Naive B cell (primary cell): ENCODE data around the gene SEZ6. TPM values are rescaled to one million over a fixed set of nuclear protein-coding genes. Genes with fewer than 3 reads are reported as not detected.
A peak's percentile ranks its signal among the peaks of the same experiment; 100 is the strongest.

Source experiments
- ATAC-seq, 2 donors: fragments of 150-1000 bp; cut with Tn5 transposase; 2 replicates each; pipeline ENCODE4 v1.10.0; 2021; ENCODE audit warnings: low read depth in 2 of 2, mild to moderate bottlenecking in 2 of 2, moderate library complexity in 2 of 2
- DNase-seq: peaks from one replicate; pipeline ENCODE4 v3.0.0; 2022
- H3K27ac Mint-ChIP-seq, 6 donors: one replicate each; pipeline ENCODE4 v1.8.0; 2020 to 2022; ENCODE audit warnings: mild to moderate bottlenecking in 6 of 6, mixed read lengths in 6 of 6, moderate library complexity in 5 of 6, inconsistent platforms in 2 of 6
- H3K27me3 Mint-ChIP-seq, 3 donors: one replicate each; pipeline ENCODE4 v1.8.0; 2021 to 2022; ENCODE audit warnings: mixed read lengths in 3 of 3, mild to moderate bottlenecking in 1 of 3
- H3K36me3 Mint-ChIP-seq, 2 donors: one replicate each; pipeline ENCODE4 v1.8.0; 2020 to 2022; ENCODE audit warnings: mixed read lengths in 2 of 2, inconsistent platforms in 1 of 2, mild to moderate bottlenecking in 1 of 2
- H3K4me1 Mint-ChIP-seq, 3 donors: one replicate each; pipeline ENCODE4 v1.8.0; 2020 to 2022; ENCODE audit warnings: mixed read lengths in 3 of 3, inconsistent platforms in 1 of 3, mild to moderate bottlenecking in 1 of 3, moderate library complexity in 1 of 3
- H3K4me3 Mint-ChIP-seq, 8 donors: one replicate each; pipeline ENCODE4 v1.8.0; 2020 to 2022; ENCODE audit warnings: mild to moderate bottlenecking in 8 of 8, mixed read lengths in 8 of 8, moderate library complexity in 8 of 8, inconsistent platforms in 2 of 8
- H3K9me3 Mint-ChIP-seq, 7 donors: one replicate each; pipeline ENCODE4 v1.8.0; 2020 to 2022; ENCODE audit warnings: mixed read lengths in 7 of 7, mild to moderate bottlenecking in 5 of 7, inconsistent platforms in 2 of 7, moderate library complexity in 1 of 7
- polyA plus RNA-seq, 6 donors: library from polyadenylated mRNA; unstranded; fragments of 300-500 nt; fragmentation: Illumina TruSeq; gene quantifications; one replicate each; pipeline ENCODE4 v1.2.3, GENCODE V29; 2021; ENCODE audit warnings: low read depth in 6 of 6

The SEZ6 gene
- polyA plus RNA-seq, 6 donors from 2014 or later = 0.41 to 3.6 (median 1.7) TPM

DNA sequence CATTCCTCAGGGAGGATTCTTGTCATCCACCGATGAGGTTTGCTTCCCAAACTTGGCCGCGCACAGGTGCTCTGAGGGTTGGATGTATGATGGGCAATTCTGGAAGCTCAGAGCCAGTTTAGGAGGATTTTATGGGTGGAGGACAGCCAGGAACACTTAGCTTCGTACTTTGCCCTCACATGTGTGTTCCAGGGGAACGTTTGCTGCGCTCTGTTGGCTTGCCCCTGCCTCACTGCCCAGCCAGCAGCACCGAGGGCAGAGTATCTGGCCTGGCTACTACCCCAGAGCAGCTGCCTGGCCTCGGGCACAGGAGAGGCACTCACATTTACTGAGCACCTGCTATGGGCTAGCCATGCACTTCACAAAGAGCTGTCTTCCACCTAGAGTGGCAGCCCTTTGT lies 14.1 kb downstream of the SEZ6 start:
- DNase-seq = no peak
- H3K9me3 Mint-ChIP-seq = no peaks in the 10 kb centered on the region
- ATAC-seq = no peak
- H3K36me3 Mint-ChIP-seq = no peaks in the 10 kb centered on the region
- H3K4me1 Mint-ChIP-seq = no peaks in the 10 kb centered on the region
- peaks cover 9 to 60% (median 26%) of the 10 kb centered on the region in 3 donors for H3K27me3 Mint-ChIP-seq
- H3K4me3 Mint-ChIP-seq = peak overlapping the region in 1 of 8 donors; percentile 7
- no peak overlapping the region for H3K27ac Mint-ChIP-seq

DNA sequence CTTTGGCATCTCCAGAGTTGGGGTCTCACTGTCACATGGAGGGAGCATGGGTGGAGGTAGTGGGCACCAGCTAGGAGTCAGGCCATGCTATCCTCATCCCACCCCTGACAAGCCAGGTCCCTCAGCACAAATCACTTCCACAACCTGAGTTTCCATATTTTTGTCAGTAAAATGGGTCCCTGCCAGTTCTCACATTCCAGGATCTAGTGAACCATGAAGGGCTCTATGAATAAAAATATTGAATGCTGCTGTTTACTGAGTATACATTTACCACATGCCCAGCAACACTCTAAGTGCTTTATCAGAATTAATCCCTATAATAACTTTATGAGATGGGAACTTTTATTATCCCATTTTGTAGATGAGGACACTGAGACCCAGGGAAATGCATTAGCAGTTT lies 16.8 kb downstream of the SEZ6 start:
- no peaks in the 10 kb centered on the region for H3K4me1 Mint-ChIP-seq
- DNase-seq (no peak), ATAC-seq (no peak)
- H3K36me3 Mint-ChIP-seq = no peaks in the 10 kb centered on the region
- H3K27ac Mint-ChIP-seq = no peak overlapping the region
- peak overlapping the region in 1 of 8 donors; percentile 30 for H3K4me3 Mint-ChIP-seq
- no peaks in the 10 kb centered on the region for H3K9me3 Mint-ChIP-seq
- H3K27me3 Mint-ChIP-seq = peaks cover 7 to 48% (median 13%) of the 10 kb centered on the region in 3 donors

DNA sequence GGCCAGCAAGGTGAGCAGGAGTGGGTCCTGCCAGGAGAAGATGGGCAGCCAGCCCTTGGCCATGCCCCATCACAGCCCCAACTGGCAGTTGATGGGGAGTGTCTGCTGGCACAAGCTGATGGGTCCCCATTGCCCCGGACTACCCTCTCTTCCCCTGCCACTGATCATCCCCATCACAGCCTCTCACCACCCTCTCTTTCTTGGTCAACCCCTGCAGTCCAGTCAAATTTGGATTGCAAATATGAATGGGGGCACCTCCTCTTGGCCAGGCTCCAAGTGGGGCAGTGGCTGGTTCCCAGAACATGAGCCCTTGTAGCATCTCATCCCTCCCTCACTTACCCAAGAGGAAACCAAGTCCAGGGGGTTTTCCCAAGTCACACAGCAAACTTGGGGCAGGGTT lies 17.4 kb downstream of the SEZ6 start:
- Mint-ChIP-seq H3K4me3 (no peak overlapping the region), H3K9me3 (no peaks in the 10 kb centered on the region), H3K4me1 (peaks cover 1 to 5% (median 2%) of the 10 kb centered on the region in 3 donors), H3K27ac (peak overlapping the region in 1 of 6 donors; percentile 19), H3K27me3 (peaks cover 7 to 42% (median 13%) of the 10 kb centered on the region in 3 donors), H3K36me3 (no peaks in the 10 kb centered on the region)
- DNase-seq = no peak
- ATAC-seq = no peak

DNA sequence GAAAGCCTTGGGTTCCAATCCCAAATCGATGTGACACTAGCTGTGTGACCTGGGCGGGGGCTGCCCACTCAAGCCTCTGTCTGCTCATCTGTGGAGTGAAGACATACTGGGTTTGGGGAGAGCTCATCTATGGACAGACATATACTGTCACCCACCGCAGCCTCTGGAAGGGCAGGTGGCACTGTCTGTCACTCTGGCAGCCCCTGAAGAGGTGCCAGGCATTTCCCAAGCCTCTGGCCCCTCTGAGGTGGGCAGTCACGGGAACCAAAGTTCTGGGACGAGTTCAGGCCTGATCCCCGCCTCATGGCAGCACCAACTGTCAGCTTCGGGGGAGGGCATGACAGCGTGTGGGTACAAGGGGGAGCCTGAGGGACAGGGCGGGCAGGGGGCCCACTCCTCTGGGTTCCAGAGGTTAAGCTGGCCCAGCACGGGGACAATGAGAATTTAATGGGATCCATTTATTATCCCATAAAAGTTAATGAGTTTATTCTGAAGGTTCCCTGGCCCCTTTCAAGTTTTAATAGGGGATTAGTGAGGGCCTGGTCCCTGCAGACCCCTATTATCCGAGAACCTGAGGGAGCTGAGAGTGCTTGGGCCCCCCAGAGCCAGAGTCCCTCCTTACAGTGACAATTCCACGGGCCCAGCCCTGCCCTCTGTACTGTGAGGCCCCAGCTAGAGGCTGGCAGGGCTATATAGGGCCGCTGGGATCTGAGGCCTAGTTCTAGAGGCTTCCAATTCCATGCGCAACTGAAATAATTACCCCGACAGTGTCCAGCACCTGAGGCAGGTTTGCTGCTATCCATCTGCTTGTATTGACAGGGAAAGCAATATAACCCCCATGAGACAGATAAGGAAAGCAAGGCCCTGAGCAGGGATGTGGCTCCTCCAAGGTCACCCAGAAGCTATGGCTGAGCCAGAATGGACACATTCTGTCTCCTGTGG lies 18.8 kb downstream of the SEZ6 start:
- Mint-ChIP-seq H3K4me1 (peaks cover 16 to 19% (median 17%) of the 10 kb centered on the region in 3 donors), H3K36me3 (no peaks in the 10 kb centered on the region), H3K27ac (peak overlapping the region in 1 of 6 donors; percentile 69), H3K27me3 (peaks cover 7 to 34% (median 13%) of the 10 kb centered on the region in 3 donors), H3K9me3 (no peaks in the 10 kb centered on the region), H3K4me3 (peak overlapping the region in 1 of 8 donors; percentile 28)
- no peak for ATAC-seq
- DNase-seq = no peak

DNA sequence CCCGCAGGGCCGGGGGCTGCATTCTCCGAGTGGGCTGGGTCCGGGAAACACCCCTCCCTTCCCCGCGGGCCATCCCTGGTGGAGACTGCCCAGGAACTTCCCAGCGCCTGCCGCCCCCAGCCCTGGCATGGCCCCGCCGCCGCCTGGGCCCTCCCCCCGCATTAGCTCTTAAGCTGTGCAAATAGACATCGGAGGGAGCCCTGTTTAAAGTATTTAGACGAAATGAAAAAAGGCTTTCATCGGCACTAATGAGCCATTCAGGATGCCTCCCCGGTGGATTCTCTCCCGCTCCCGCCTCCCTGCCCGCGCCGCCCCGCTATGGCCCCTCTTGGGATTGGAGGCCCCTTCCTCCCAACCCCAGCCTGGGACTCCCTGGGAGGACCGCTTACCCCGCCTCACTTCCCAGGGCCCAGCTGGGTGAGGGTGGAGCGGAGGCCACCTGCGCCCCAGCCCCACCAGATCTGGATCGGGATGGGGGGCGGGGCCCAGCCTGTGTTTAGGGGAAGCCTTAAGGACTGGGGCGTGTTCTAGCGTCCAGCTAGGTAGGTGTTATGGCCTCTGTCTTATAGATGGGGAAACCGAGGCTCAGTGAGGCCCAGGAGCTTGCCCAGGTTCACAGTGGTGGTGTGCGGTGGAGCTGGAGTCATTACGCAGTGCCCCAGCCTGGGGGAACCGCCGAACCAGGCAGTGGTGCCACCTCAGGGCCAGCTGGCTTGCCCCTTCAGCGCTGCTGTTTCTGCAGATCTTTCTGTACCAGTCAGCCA lies 19.7 kb downstream of the SEZ6 start:
- Mint-ChIP-seq H3K27ac (peak overlapping the region in 3 of 6 donors; percentile 9 to 72 (median 63)), H3K36me3 (no peaks in the 10 kb centered on the region), H3K4me3 (no peak overlapping the region), H3K27me3 (peaks cover 7 to 29% (median 13%) of the 10 kb centered on the region in 3 donors), H3K9me3 (no peaks in the 10 kb centered on the region), H3K4me1 (peaks cover 16 to 22% (median 18%) of the 10 kb centered on the region in 3 donors)
- DNase-seq (no peak), ATAC-seq (no peak)

DNA sequence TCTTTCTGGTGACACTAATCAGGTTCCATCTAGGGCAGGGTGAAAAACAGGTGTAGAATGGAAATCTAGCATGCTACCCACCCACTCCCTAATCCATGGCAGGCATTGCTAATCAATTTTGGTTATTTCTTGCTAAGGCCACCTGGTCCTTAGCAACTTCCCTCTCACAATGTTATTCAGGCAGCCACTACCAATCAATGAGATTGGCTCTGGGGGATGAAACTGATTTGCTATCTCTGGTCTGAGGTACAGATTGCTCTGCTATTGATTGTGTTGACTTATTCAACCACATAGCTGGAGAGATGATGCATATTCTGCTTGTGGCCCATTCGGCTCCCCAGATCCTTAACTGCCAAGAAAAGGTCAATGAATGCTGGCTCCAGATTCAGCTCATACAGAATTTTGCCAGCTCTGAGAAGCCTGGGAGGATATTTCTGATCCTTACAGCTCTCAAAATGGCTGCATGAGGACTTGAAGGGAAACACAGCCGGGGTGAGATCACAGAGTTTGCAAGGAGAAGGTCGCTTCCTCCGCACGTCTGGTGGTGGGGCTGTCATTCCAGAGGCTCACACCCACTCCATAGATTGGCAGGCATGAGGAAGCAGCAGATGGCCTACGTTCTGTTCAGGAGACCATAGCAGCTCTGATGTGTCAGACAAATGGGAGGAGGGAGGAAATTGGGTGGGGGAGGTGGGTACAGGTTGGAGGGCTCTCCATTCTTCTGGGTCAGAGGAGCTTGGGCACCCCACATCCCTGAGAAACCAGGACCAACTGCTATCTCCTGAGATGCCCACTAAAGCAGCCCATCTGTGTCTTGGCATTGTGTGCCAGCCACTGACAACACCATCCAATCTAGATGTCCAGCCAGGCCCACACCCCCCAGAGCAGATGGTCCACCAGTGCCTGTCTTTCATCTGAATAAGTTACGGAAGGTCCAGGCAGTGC lies 22.3 kb downstream of the SEZ6 start:
- no peaks in the 10 kb centered on the region for H3K9me3 Mint-ChIP-seq
- DNase-seq (no peak), ATAC-seq (no peak)
- H3K4me1 Mint-ChIP-seq = peaks cover 18 to 22% (median 18%) of the 10 kb centered on the region in 3 donors
- peak overlapping the region; percentile 91 to 98 (median 98) for H3K27ac Mint-ChIP-seq
- peaks cover 7 to 18% (median 13%) of the 10 kb centered on the region in 3 donors for H3K27me3 Mint-ChIP-seq
- H3K36me3 Mint-ChIP-seq = no peaks in the 10 kb centered on the region
- H3K4me3 Mint-ChIP-seq = peak overlapping the region in 5 of 8 donors; percentile 15 to 63 (median 48)

DNA sequence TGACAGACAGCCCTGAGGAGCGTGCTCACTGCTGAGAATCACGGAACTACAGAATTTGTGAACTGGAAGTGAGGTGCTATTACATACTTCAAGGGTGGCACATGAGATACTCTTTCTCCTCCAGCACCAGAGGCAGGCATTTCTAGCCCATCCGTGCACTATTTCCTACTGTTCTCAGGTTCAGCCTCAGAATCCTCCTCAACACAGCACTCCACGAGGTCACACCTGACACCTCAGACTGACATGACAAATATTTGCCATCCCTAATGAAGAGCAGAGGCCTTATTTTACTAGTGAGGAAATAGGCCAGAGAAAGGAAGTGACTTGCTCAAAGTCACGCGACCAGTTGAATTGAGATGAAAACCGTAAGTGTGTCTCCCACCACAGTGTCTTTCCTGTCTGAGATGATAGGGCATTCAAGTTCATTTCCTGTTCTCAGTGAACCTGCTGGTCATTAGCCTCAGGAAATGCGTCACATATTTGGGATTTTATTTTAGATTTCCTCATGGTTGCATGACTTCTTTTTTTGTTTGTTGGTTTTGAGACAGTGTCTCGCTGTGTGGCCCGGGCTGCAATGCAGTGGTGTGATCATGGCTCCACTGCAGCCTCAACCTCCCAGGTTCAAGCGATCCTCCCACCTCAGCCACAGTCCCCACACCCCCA lies 23.6 kb downstream of the SEZ6 start:
- H3K4me1 Mint-ChIP-seq = peaks cover 18 to 24% (median 22%) of the 10 kb centered on the region in 3 donors
- H3K36me3 Mint-ChIP-seq = no peaks in the 10 kb centered on the region
- H3K27ac Mint-ChIP-seq = peak overlapping the region; percentile 91 to 98 (median 98)
- H3K9me3 Mint-ChIP-seq = no peaks in the 10 kb centered on the region
- ATAC-seq (peak; percentile 92 to 93), DNase-seq (peak; percentile 76)
- H3K27me3 Mint-ChIP-seq = peaks cover 2 to 18% (median 13%) of the 10 kb centered on the region in 3 donors
- peak overlapping the region in 7 of 8 donors; percentile 48 to 87 (median 69) for H3K4me3 Mint-ChIP-seq

DNA sequence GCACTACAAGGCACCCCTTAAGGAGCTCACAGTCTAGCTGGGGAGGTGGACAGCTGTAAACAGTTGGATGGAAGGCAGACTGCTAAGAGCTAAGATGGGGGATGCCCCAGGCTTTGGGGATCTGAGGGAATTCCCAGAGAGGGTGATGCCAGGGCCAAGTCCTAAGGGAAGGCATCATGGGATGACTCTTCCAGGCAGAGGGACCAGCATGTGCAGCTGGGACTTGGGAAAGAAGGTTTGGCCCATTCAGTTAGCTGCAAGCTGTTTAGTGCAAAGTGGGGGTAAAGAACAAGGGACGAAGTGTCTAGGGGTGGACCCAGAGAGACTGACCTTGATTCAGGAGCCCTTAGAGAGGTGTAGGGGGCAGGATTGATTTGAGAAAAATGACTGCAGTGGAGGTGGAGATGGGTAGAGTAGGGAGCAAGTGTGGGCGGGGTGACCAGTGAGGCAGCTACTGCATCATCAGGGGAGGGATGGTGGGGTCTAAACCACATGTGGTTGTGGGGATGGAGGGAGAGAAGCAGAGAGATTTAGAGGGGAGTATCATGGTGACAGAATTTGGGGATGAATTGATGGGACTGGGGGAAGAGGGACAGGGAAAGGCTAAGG lies 27.4 kb downstream of the SEZ6 start:
- peak overlapping the region in 1 of 8 donors; percentile 22 for H3K4me3 Mint-ChIP-seq
- DNase-seq = no peak
- H3K36me3 Mint-ChIP-seq = no peaks in the 10 kb centered on the region
- H3K27me3 Mint-ChIP-seq = peaks cover 0 to 13% (median 9%) of the 10 kb centered on the region in 3 donors
- peak overlapping the region in 3 of 6 donors; percentile 86 to 91 (median 87) for H3K27ac Mint-ChIP-seq
- H3K9me3 Mint-ChIP-seq = no peaks in the 10 kb centered on the region
- ATAC-seq = no peak
- peaks cover 16 to 23% (median 17%) of the 10 kb centered on the region in 3 donors for H3K4me1 Mint-ChIP-seq

DNA sequence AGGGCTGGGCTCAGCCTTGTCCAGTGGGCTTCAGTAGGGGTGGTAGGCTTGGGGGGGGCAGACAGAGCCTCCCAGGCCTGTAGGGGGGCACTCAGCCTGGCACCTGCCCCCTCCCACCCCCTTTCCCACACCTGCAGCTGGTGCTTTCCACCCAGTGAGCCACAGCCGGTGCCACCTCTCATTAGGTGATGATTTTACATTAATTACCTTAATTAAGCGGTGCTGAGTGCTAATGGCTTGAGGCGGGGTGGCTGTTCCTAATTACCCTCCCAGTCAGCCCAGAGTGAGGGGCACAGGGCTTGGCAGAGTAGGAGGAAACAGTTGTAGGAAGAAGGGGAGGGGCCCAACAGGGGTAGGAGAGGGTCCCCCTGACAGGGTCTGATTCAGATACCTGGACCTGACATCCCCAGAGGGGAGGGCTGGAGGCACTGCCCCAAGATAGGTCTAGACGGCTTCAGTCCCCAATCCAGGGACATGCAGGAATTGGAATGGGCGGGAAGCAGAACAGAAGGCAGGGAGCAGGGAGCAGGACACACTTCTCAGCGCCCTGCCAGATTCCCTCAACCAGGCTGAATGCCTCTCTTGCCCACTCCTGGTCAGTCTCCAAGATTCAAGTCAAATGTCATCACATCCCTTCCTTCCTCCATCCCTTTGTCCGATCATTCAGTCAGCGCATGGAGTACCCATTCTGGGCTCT lies 28.0 kb downstream of the SEZ6 start:
- Mint-ChIP-seq H3K27ac (peak overlapping the region in 2 of 6 donors; percentile 87 to 91), H3K4me1 (peaks cover 10 to 16% (median 11%) of the 10 kb centered on the region in 3 donors), H3K9me3 (no peaks in the 10 kb centered on the region), H3K27me3 (peaks cover 0 to 13% (median 9%) of the 10 kb centered on the region in 3 donors), H3K36me3 (no peaks in the 10 kb centered on the region), H3K4me3 (no peak overlapping the region)
- ATAC-seq (no peak), DNase-seq (no peak)

DNA sequence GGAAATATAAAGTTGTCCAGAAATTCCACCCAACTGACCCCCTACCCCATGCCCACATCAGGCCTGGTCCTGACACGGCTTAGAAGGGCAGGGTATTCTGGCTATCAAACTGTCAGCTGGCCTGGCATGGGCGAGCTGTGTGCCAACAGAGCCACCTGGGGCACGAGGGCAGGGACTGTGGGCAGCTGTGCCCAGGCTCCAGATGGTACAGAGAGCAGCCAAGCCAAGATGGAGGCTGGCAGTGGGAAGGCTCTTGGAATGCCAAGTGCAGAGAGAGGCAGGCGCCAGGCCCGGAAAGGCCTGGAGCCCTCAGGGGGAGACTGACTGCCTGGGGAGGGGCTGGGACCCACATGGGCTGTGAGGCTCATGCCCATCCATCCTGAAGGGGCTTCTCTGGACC lies 30.2 kb downstream of the SEZ6 start:
- no peak overlapping the region for H3K4me3 Mint-ChIP-seq
- no peaks in the 10 kb centered on the region for H3K36me3 Mint-ChIP-seq
- no peak overlapping the region for H3K27ac Mint-ChIP-seq
- no peaks in the 10 kb centered on the region for H3K9me3 Mint-ChIP-seq
- DNase-seq (no peak), ATAC-seq (no peak)
- H3K27me3 Mint-ChIP-seq = peaks cover 0 to 13% (median 9%) of the 10 kb centered on the region in 3 donors
- H3K4me1 Mint-ChIP-seq = peaks cover 0 to 8% (median 0%) of the 10 kb centered on the region in 3 donors

DNA sequence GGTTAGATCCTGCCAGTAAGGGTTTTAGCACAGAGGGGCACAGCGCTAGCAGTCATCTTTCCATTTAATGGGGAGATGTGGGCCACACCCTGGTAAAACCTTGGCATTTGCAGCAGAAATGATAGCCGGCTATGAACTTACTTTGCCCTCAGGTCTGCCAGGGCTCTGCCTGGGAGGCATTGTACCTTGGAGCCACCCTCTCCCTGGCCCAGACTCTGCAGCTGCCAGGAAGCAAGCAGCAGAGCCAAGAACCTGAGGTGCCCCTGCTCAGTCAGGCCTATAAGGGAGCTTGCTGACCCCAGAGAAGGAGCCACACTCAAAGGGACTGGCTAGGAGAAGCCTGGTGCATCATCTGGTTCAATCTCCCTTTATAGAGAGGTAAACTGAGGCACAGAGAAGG lies 30.8 kb downstream of the SEZ6 start:
- H3K27me3 Mint-ChIP-seq = peaks cover 0 to 13% (median 9%) of the 10 kb centered on the region in 3 donors
- peaks cover 0 to 8% (median 0%) of the 10 kb centered on the region in 3 donors for H3K4me1 Mint-ChIP-seq
- H3K27ac Mint-ChIP-seq = no peak overlapping the region
- H3K4me3 Mint-ChIP-seq = no peak overlapping the region
- DNase-seq (no peak), ATAC-seq (no peak)
- H3K9me3 Mint-ChIP-seq = no peaks in the 10 kb centered on the region
- no peaks in the 10 kb centered on the region for H3K36me3 Mint-ChIP-seq
